Lower lobe of right lung (tissue), 2 donors: ENCODE results near the gene TPRX1. TPM values are rescaled to one million over a fixed set of nuclear protein-coding genes. Genes with fewer than 3 reads are reported as not detected.
A peak's percentile ranks its signal among the peaks of the same experiment; 100 is the strongest.

Experiments
- ATAC-seq, 2 donors: fragments of 200-7000 bp; cut with Tn5 transposase; one replicate each; pipeline ENCODE4 v1.9.1; 2020 to 2022; ENCODE audit warnings: mild to moderate bottlenecking in 2 of 2, moderate library complexity in 2 of 2
- DNase-seq: peaks from one replicate; pipeline ENCODE4 v3.0.0-alpha.2; 2020
- H3K27ac ChIP-seq: fragments of 200-600 bp; one replicate; pipeline ENCODE4 v1.8.0; 2022
- H3K27me3 ChIP-seq: fragments of 200-600 bp; one replicate; pipeline ENCODE4 v1.8.0; 2022; ENCODE audit warnings: low read depth
- H3K36me3 ChIP-seq: fragments of 200-600 bp; one replicate; pipeline ENCODE4 v1.8.0; 2022; ENCODE audit warnings: mild to moderate bottlenecking
- H3K4me1 ChIP-seq: fragments of 200-600 bp; one replicate; pipeline ENCODE4 v1.8.0; 2022
- H3K4me3 ChIP-seq: fragments of 200-600 bp; one replicate; pipeline ENCODE4 v1.8.0; 2022; ENCODE audit warnings: mild to moderate bottlenecking
- H3K9me3 ChIP-seq: fragments of 200-600 bp; one replicate; pipeline ENCODE4 v1.8.0; 2022
- intact Hi-C: fragments of 100-400 bp; cut with DNase I; formaldehyde crosslinking; loops from one replicate; pipeline ENCODE4 v1.11.0; 2022
- total RNA-seq: library from RNA; stranded (reverse); fragmentation: NEBNext Ultra II Directional; extraction: Animal tissue kit (Norgen Biotek cat#: 25700); gene quantifications from one replicate; pipeline ENCODE4 v1.2.1, GENCODE V29; 2021
- TF ChIP-seq, protein P1 (sequence below): fragments of 200-600 bp; IDR thresholded peaks from one replicate; pipeline ENCODE4 v1.8.0; 2022; ENCODE audit warnings: antibody characterized with exemption, mild to moderate bottlenecking
- donor health status: DM: no; HTN: yes; CAD: no; lungs with severe emphysema.

The TPRX1 gene
- total RNA-seq, 1 donor from 2014 or later, result not detected

- peak in 1 of 2 donors; percentile 10 for ATAC-seq
- peaks cover 95% of the 10 kb centered on the region for H3K36me3 ChIP-seq
- intact Hi-C loops, result no loop called here
Observed at GRCh38 chr19:47755065-47755761, 49.1 kb downstream of the TPRX1 start.

DNA sequence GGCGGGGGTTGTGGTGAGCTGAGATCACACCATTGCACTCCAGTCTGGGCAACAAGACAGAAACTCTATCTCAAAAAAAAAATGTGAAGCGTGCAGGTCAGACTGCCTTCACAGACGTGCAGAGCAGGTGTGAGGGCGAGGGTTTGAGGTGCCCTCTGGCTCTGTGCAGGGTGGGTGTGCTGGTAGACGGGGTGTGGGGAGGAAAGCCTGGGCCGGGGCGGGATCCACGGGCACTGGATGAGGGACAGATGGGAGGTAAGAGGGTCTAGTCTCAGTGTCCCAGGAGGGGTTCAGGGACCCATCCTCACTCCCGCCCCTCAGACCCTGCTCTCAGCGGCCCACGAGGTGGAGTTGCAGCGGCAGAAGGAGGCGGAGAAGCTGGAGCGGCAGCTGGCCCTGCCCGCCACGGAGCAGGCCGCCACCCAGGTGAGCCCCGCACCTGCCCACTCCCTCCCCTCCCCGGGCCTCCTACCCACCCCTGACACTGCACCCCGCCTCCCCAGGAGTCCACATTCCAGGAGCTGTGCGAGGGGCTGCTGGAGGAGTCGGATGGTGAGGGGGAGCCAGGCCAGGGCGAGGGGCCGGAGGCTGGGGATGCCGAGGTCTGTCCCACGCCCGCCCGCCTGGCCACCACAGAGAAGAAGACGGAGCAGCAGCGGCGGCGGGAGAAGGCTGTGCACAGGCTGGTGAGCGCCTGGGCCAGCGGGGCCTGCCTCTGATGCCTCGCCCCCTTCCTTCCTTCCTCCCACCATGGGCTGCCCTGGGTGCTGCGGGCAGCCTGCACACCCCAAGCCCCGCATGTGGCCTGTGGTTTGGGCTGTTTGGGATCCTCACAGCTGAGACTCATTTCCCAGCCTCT lies 49.9 kb downstream of the TPRX1 start:
- Histone ChIP-seq H3K9me3 (no peaks in the 10 kb centered on the region), H3K27me3 (no peaks in the 10 kb centered on the region), H3K4me1 (no peaks in the 10 kb centered on the region), H3K36me3 (peaks cover 100% of the 10 kb centered on the region), H3K27ac (no peak overlapping the region), H3K4me3 (no peak overlapping the region)
- intact Hi-C loops, result no loop called here
- ATAC-seq (no peak), DNase-seq (no peak)
- TF ChIP-seq, protein P1, sequence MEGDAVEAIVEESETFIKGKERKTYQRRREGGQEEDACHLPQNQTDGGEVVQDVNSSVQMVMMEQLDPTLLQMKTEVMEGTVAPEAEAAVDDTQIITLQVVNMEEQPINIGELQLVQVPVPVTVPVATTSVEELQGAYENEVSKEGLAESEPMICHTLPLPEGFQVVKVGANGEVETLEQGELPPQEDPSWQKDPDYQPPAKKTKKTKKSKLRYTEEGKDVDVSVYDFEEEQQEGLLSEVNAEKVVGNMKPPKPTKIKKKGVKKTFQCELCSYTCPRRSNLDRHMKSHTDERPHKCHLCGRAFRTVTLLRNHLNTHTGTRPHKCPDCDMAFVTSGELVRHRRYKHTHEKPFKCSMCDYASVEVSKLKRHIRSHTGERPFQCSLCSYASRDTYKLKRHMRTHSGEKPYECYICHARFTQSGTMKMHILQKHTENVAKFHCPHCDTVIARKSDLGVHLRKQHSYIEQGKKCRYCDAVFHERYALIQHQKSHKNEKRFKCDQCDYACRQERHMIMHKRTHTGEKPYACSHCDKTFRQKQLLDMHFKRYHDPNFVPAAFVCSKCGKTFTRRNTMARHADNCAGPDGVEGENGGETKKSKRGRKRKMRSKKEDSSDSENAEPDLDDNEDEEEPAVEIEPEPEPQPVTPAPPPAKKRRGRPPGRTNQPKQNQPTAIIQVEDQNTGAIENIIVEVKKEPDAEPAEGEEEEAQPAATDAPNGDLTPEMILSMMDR, result no peak

More at GRCh38 chr19:47755065-47755761, 49.1 kb downstream of the TPRX1 start:
- no peaks in the 10 kb centered on the region for H3K27me3 ChIP-seq
- TF ChIP-seq, protein P1, result no peak
- H3K27ac ChIP-seq, result no peak overlapping the region
- no peak overlapping the region for H3K4me3 ChIP-seq
- DNase-seq, result no peak
- no peaks in the 10 kb centered on the region for H3K9me3 ChIP-seq
- no peaks in the 10 kb centered on the region for H3K4me1 ChIP-seq

DNA sequence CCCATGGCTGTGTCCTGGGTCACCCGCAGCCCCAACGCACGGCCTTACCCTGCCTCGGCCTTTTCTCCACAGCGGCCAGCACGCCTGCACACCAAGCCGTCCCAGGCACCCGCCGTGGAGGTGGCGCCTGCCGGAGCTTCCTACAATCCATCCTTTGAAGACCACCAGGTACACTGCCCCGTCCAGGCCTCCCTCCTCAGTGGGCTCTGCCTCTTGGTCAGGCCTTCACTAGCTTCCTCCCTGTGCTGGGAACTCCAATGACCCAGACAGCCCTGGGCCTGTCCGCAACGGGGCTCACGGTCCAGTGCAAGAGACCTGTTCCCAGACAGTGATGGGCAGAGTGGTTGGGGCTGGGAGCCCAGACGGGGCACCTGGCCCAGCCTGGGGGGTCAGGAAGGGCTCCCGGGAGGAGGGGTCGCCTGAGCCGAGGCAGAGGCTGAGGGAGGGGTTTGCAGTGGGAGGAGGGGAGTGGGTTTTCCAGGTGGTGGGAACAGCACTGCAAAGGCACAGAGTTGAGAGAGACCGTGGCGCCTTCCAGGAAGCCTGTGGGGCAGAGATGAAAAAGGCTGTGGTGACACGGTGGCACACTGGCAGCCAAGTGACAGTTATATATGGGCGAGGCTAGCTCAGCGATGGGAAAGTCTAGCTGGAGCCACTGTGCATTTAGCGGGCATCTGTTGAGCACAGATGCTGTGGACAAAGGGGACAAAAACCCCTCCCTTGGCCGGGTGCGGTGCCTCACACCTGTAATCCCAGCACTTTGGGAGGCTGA lies 51.7 kb downstream of the TPRX1 start:
- DNase-seq (no peak), ATAC-seq (no peak)
- Histone ChIP-seq H3K27ac (no peak overlapping the region), H3K4me3 (no peak overlapping the region), H3K9me3 (no peaks in the 10 kb centered on the region), H3K4me1 (no peaks in the 10 kb centered on the region), H3K27me3 (no peaks in the 10 kb centered on the region), H3K36me3 (peaks cover 100% of the 10 kb centered on the region)
- TF ChIP-seq, protein P1, result no peak
- intact Hi-C loops, result no loop called here

Other genes with a start within 250 kb of the TPRX1 start
- gene ZNF541, start 231.4 kb downstream of the TPRX1 start, total RNA-seq, result 0.89 TPM
- 18.3 TPM for gene BICRA, start 195.4 kb downstream of the TPRX1 start, total RNA-seq
- gene EHD2, start 91.1 kb downstream of the TPRX1 start, total RNA-seq, result 148 TPM
- 282 TPM for gene NOP53, start 59.0 kb downstream of the TPRX1 start, total RNA-seq
- gene SELENOW, start 25.8 kb downstream of the TPRX1 start, total RNA-seq, result 247 TPM
- not detected for gene CRX, start 17.4 kb upstream of the TPRX1 start, total RNA-seq
- not detected for gene TPRX2, start 54.7 kb upstream of the TPRX1 start, total RNA-seq
- not detected for gene SULT2A1, start 81.8 kb upstream of the TPRX1 start, total RNA-seq
- not detected for gene BSPH1, start 187.6 kb upstream of the TPRX1 start, total RNA-seq
- not detected for gene ELSPBP1, start 190.1 kb upstream of the TPRX1 start, total RNA-seq
- gene CABP5, start 239.5 kb upstream of the TPRX1 start, total RNA-seq, result not detected